Transverse colon (tissue), 4 donors: ENCODE data around the gene ZFP57. TPM values are rescaled to one million over a fixed set of nuclear protein-coding genes. Genes with fewer than 3 reads are reported as not detected.

Experiments
- DNase-seq: peaks from one replicate; pipeline ENCODE4 v3.0.0-alpha.2; 2019
- H3K27ac ChIP-seq, 4 donors: fragments of 200-600 bp; sonication (generic); 2 replicates each; pipeline ENCODE4 v1.5.1; 2016 to 2018; ENCODE audit warnings: inconsistent platforms in 4 of 4
- H3K27me3 ChIP-seq: fragments of 200-600 bp; sonication (generic); 2 replicates; pipeline ENCODE4 v1.5.1; 2017; ENCODE audit warnings: inconsistent platforms
- H3K36me3 ChIP-seq, 4 donors: fragments of 200-600 bp; sonication (generic); 2 replicates each; pipeline ENCODE4 v1.5.1; 2017 to 2019; ENCODE audit warnings: inconsistent platforms in 4 of 4
- H3K4me1 ChIP-seq, 4 donors: fragments of 200-600 bp; sonication (generic); 2 replicates each; pipeline ENCODE4 v1.5.1; 2017 to 2020; ENCODE audit warnings: inconsistent platforms in 4 of 4
- H3K4me3 ChIP-seq, 4 donors: fragments of 200-600 bp; sonication (generic); 1 replicate in 1 of 4; 2 replicates in 3 of 4; pipeline versions ENCODE4 v1.5.1 to v1.6.1; 2017 to 2019; ENCODE audit warnings: inconsistent platforms in 4 of 4
- H3K9me3 ChIP-seq, 2 donors: fragments of 200-600 bp; sonication (generic); 2 replicates each; pipeline ENCODE4 v1.5.1; 2017 to 2019; ENCODE audit warnings: inconsistent platforms in 2 of 2
- CTCF ChIP-seq, 5 experiments: fragments of 200-600 bp in 3 of 5; fragments of 450-650 bp in 2 of 5; sonication (generic) in 3 of 5; IDR thresholded peaks; 1 replicate in 2 of 5; 2 replicates in 3 of 5; pipeline ENCODE4 v1.5.1; 2016 to 2017; ENCODE audit warnings: antibody characterized with exemption in 5 of 5, inconsistent platforms in 3 of 5, mild to moderate bottlenecking in 2 of 5, moderate library complexity in 1 of 5
- EP300 ChIP-seq: sonication (generic); formaldehyde crosslinking; IDR thresholded peaks from one replicate; pipeline ENCODE4 v1.6.1; 2017; ENCODE audit warnings: antibody characterized with exemption, low read depth
- POLR2A ChIP-seq: fragments of 450-650 bp; IDR thresholded peaks from one replicate; pipeline ENCODE4 v1.6.1; 2016; ENCODE audit warnings: antibody characterized with exemption, mild to moderate bottlenecking, moderate library complexity
- POLR2AphosphoS5 ChIP-seq, 3 donors: sonication (generic); formaldehyde crosslinking; IDR thresholded peaks; one replicate each; pipeline ENCODE4 v1.6.1; 2016; ENCODE audit warnings: antibody characterized with exemption in 3 of 3
- WGBS, 2 donors: methylation state at CpG; one replicate each; pipeline ENCODE4 v1.1.5; 2018; ENCODE audit warnings: low coverage in 1 of 2; 5-methylcytosine and 5-hydroxymethylcytosine counted together
- in situ Hi-C, 4 donors: fragments of 200-750 bp; cut with MboI; loops; one replicate each; pipeline versions ENCODE4 v1.15.0 to v1.15.1; 2017; ENCODE audit warnings: low sequenced_read_pairs in 3 of 4, low pct_ligation_motif_present in 1 of 4, low pct_unique_long_range_greater_than_20kb in 1 of 4
- intact Hi-C: fragments of 100-400 bp; cut with DNase I; formaldehyde crosslinking; loops from one replicate; pipeline ENCODE4 v1.15.1; 2023; ENCODE audit warnings: low total_unique reads
- total RNA-seq, 4 donors: library from RNA; depleted of rRNA; stranded (reverse); fragments of >200 nt; gene quantifications; one replicate each; pipeline ENCODE4 v1.1.0, GENCODE V29; 2016

ZFP57 gene
- total RNA-seq, 4 donors from 2014 or later = 0.27 TPM; not detected in 3

GRCh38 chr6:29656157-29656556 lies 24.8 kb downstream of the ZFP57 start:
- in situ Hi-C loops (no loop called here), intact Hi-C loops (no loop called here)
- H3K36me3 ChIP-seq = no peaks in the 10 kb centered on the region
- 43 to 60% methylated on average over 1 to 2 of the region's 2 CpGs for WGBS, 2 donors
- H3K27ac ChIP-seq = no peak overlapping the region
- no peak overlapping the region for H3K4me3 ChIP-seq
- no peak for DNase-seq
- no peak for TF ChIP-seq POLR2A
- TF ChIP-seq POLR2AphosphoS5 (IDR thresholded peaks at IDR 0.05) = no peak
- TF ChIP-seq EP300 = no peak
- TF ChIP-seq CTCF (IDR thresholded peaks at IDR 0.05) = no peak
- no peaks in the 10 kb centered on the region for H3K9me3 ChIP-seq
- H3K27me3 ChIP-seq = peaks cover 11% of the 10 kb centered on the region
- H3K4me1 ChIP-seq = peaks cover 0 to 5% (median 0%) of the 10 kb centered on the region in 4 donors

- in situ Hi-C loops = no loop called here
- Histone ChIP-seq H3K27ac (no peak overlapping the region), H3K4me1 (peaks cover 0 to 5% (median 0%) of the 10 kb centered on the region in 4 donors), H3K9me3 (no peaks in the 10 kb centered on the region), H3K36me3 (no peaks in the 10 kb centered on the region), H3K4me3 (no peak overlapping the region), H3K27me3 (peaks cover 11% of the 10 kb centered on the region)
- no peak for DNase-seq
- intact Hi-C loops = no loop called here
- TF ChIP-seq POLR2AphosphoS5 (IDR thresholded peaks at IDR 0.05) (no peak), POLR2A (no peak), EP300 (no peak), CTCF (IDR thresholded peaks at IDR 0.05) (no peak)
- WGBS, 2 donors = 66 to 80% methylated on average over 5 to 6 of the region's 6 CpGs
Observed at GRCh38 chr6:29655658-29656057, 25.3 kb downstream of the ZFP57 start.

- 11 to 17% methylated on average over 8 of the region's 8 CpGs for WGBS, 2 donors
- intact Hi-C loops = no loop called here
- Histone ChIP-seq H3K27me3 (peaks cover 11% of the 10 kb centered on the region), H3K4me1 (peaks cover 0 to 14% (median 5%) of the 10 kb centered on the region in 4 donors), H3K36me3 (no peaks in the 10 kb centered on the region), H3K4me3 (no peak overlapping the region), H3K9me3 (no peaks in the 10 kb centered on the region), H3K27ac (no peak overlapping the region)
- TF ChIP-seq POLR2A (no peak), CTCF (IDR thresholded peaks at IDR 0.05) (peak; percentile 47 to 90 (median 84))
- DNase-seq = peak; percentile 23
- in situ Hi-C loops = no loop called here
Observed at GRCh38 chr6:29653452-29654038, 27.4 kb downstream of the ZFP57 start.

- no peak for DNase-seq
- in situ Hi-C loops = no loop called here
- H3K9me3 ChIP-seq = no peaks in the 10 kb centered on the region
- H3K27ac ChIP-seq = no peak overlapping the region
- H3K36me3 ChIP-seq = no peaks in the 10 kb centered on the region
- H3K4me3 ChIP-seq = no peak overlapping the region
- intact Hi-C loops = no loop called here
- peaks cover 7% of the 10 kb centered on the region for H3K27me3 ChIP-seq
- no peak for TF ChIP-seq CTCF (IDR thresholded peaks at IDR 0.05)
- no peak for TF ChIP-seq POLR2AphosphoS5 (IDR thresholded peaks at IDR 0.05)
- TF ChIP-seq EP300 = no peak
- no peak for TF ChIP-seq POLR2A
- WGBS, 2 donors = 60 to 88% methylated on average over 2 to 10 of the region's 10 CpGs
- peaks cover 0 to 14% (median 5%) of the 10 kb centered on the region in 4 donors for H3K4me1 ChIP-seq
Observed at GRCh38 chr6:29652198-29652584, 28.8 kb downstream of the ZFP57 start.
